NCI-H510A (cell line): ENCODE data around the gene TSPAN7.

Experiments
- DNase-seq: peaks from one replicate; lab custom pipeline; 2025; lab: John Stamatoyannopoulos, UW

The TSPAN7 gene

DNA sequence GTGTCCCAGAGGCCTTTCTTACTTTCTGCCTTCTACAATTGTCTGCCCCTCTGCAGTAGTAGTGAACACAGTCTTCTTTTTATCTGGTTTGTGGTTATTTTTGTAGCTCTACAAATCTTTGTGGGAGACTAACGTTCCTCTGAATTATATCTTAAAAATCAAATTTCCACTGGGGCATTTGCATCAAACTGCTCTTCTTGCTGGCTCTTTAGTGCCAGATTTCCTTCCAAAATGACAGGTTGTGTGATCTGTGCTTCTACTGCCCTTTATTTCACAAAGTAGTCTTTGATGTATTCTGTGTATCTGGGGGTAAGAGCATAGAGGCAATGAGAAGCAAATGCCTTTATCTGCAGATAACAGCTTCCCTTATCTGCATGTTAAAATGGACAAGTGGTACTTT, 34.5 kb downstream of the TSPAN7 start:
- DNase-seq = no peak

DNA sequence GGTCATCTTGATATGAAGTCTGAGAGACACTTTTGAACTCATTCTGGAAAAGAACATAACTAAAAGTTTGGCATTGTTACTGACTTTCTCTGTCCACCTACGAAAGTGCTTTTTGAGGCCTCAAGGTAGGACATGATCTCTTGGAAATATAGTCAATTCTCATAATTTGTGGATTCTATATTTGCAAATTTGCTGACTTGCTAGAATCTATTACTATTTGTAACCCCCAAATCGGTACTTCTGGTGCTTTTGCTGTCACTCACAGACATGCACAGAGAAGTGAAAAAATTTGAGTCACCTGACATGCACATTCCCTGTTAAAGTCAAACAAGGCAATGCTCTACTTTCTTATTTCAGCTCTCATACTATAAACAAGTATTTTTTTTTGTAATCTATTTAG, 35.6 kb downstream of the TSPAN7 start:
- DNase-seq = no peak

DNA sequence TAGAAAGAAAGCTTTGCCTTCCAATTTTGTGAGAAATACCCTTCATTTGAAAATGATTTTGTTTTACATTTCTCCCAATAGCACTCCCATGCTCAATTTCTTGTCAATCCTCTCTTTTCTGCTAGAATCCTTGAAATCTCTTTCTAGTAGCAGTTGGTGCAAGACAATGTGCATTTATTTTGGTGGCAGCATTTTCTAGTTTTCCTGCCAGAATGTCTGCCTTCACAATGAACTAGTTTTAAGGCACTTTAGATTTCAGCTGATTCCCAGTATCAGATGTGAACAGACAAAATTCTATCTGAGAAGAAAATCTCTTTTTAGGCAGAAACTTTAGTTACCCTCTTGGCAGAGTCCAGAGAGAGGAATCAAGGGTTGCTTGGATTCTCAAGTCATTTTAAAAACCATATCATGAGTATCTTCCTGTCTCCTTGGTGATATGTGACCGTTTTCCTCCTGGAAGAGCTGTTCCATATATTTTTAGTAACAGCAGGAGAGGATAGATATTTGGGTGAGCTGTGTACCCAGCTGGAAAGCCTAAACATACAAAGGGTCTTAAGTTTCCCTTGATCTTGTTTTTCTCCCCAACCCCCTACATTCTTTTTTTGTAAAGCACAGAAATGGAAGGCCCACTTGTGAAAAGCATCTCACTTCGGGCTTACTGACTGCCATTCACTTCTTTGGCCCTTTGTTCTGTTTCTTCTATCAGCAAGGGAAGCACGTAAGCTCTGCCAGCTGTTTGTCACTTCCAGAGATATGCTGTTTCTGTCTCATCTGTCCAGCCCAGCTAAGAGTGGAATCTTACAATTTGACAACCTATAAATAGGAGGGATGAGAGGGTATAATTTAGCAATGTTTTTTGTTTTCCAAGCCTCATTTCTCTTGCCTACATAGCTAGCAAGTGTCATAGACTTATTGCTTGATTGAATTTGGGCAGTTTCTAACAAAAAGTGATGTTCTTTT, 38.7 kb downstream of the TSPAN7 start:
- DNase-seq = no peak

DNA sequence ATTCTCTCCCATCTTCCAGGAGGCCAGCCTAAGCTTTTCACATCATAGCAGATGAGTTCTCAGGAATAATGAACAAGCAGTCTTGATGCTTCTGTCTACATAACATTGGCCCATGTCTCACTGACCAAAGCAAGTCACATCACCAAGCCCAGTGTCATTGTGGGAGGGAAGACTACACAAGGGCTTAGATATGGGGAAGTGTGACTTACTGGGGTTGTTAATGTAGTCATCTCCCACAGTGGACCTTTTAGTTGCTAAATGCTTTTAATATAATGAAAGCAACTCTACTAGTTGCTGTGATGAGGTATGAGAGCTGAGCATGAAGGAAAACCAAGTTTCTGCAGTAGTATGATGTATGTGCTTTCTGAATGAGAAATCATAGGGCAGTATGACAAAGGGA, 40.5 kb downstream of the TSPAN7 start:
- DNase-seq = no peak

DNA sequence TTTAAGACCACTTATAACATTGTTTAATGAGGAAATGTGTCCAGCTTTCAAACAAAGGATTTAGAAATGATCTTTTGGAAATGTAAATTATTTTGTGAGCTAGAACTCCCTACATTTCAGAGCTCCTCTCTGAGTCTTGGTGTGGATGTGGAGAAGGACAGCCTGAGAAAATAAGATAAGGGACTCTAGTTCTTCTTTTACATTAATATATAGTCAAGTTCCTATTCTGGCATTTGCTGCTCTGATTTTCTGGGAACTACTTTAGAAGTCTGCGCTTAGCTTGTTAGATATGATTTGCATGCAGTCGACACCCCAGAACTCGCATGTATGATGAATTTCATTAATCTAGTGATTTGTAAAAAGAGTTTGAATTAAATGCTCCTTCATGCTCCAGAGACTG, 45.5 kb downstream of the TSPAN7 start:
- no peak for DNase-seq

DNA sequence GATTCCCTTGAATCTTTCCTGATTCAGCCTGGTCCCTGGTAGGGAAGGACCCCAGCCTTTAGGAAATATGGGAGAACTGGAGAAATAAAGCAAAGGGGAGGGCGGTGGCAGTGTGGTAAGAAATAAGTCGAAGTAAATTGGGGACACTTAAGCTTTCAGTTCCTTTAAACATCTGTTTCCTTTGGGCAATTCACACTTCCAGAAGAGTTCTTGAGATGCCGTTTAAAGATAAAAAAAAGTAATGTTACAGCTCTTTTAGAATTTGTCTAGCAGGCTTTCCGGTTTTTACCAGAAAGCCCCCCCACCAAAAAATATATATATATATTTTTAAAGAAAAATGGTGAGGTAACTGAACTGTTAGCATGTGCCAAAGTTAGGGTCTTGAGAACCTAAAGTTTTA, 46.6 kb downstream of the TSPAN7 start:
- no peak for DNase-seq

DNA sequence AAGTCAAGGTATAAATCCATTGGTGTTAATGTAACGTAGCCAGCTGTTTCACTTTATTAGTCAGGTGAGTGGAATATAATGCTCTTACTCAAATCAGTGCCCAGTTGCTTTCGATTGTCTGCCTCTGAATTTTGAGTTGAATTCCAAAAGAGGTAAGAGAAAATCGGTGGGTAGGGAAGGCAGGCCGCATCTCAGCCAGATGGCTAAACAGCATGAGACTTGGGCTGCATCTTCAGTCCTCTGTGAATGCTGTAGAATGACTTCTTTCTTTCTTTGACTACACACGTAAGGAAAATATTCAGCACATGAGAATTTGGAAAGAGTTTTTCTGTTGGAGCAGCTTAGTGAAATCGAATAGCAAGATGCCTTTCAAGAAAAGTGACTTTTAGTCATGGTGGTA, 49.5 kb downstream of the TSPAN7 start:
- no peak for DNase-seq

DNA sequence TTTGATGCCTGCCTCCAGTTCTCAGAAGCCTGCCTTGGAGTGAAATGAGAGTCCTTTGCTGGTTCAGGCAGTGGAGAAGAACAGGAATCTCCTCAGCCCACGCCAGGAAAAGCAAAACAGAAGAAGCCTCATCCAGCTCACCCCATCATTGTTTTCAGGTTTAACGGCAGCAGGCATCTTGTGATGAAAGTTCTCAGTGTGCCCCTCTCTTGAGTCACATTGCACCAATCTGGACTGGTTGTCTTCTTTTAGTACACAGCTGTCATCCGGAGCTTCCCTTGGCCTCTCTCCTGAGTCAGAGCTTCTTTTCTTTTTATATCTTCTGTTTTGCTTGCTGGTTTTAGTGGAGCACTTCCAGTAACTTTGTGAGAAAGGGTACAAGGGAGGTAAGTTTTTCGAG, 50.9 kb downstream of the TSPAN7 start:
- DNase-seq = no peak

DNA sequence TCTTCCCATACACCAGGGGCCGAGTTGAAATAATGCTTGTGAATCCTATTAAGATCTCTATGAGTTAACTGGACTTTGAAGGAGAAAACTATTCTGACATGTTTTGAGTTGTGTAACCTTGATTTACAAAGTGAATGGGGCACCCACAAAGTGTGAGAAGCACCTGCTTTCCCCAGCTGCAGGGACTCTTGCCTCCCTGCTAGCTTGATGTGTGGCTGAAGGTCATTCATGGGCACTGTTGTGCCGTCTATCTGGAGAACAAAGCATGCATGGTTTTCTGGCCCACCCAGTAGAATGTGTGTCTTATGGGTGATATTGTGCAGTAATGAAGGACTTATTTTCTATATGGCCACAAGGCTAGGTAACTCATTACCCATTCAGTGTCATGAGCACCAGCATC, 53.1 kb downstream of the TSPAN7 start:
- DNase-seq = no peak

DNA sequence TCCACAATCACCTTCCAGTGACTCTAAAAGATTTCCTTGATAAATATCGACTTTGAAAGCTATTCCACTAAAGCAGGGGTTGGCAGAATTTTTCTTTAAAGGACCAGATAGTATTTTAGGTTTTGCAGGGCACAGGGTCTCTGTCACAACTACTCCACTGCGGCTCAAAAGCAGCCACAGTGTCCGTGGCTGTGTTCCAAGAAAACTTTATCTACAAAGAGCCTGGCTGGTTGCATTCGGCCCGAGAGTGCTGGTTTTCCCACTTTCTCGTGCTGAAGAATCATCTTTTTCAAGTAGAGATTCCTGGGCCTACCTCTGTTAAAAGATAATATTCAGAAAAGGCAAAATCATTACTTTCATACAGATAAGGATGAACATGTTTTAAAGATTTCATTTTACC, 55.6 kb downstream of the TSPAN7 start:
- no peak for DNase-seq

DNA sequence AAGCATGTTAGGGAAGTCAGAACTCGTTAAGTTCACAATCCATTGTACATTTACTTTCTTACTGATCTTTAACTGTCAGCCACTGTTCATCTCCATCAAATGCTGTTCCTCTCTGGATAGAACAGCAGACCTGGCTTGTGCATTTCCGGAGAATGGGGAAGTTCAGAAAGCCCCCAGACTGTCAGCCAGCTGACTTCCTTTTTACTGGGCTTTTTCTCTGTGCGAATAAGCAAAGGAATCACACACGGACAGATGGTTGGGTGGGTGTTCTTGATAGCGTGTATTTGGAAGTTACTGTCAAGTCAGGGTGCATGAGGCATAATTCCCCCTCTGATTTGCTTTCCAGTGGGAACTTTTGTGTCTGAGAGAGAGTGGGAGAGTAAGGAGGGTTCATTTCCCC, 56.8 kb downstream of the TSPAN7 start:
- DNase-seq = no peak

DNA sequence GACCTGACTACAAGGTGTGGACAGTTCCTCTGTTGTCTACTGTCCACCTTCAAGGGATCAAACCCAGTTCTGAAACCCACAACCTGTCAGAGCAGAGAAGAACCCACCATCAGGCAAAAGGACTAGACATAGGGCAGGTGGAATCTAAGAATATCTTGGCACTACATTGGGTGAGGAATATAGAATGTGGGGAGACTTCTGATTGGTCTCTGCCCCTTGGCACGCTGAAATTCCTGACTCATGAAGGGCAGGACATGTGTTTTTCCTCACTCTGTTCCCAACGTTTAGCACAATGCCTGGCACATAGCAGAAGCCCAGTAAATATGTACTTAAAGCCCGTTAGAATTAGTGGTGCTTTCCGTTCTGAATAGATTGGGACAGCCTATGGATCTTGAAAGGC, 59.3 kb downstream of the TSPAN7 start:
- no peak for DNase-seq

DNA sequence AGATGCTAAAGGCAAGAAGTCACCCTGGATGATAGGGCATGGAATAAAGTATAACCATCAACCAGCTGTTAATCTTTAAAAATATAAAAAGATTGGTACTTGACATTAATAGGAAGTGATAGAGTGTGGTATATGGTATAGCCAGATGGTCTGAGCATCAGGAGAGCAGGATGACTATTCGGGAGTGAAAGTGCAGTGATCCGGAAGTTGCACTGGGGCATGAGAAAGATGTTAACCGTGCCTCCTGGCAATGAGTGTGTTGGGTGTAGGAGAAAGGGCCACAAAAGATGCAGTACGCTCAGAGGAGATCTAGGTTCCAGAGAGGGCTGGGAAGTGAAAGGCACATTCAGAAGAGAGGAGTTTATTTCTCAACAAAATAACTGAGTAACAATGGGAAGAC, 65.0 kb downstream of the TSPAN7 start:
- DNase-seq = no peak

DNA sequence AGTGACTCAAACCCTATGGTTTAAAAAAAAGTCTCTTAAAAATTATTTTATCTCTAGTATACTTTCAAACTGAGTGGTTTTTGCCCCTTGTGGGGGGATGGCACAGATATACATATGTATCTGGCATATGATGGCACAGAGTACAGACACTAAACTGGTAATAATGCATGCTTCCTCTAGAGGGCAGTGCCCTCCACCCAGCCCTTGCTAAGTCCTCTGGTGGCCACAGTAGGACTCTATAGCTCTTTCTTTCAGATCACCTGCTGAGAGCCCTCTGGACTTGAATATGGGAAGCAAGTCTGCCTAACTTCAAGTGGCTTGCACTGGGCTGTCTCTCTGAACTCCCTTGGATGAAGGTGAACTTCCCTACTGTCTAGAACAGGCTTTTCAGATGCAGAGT, 66.3 kb downstream of the TSPAN7 start:
- no peak for DNase-seq

DNA sequence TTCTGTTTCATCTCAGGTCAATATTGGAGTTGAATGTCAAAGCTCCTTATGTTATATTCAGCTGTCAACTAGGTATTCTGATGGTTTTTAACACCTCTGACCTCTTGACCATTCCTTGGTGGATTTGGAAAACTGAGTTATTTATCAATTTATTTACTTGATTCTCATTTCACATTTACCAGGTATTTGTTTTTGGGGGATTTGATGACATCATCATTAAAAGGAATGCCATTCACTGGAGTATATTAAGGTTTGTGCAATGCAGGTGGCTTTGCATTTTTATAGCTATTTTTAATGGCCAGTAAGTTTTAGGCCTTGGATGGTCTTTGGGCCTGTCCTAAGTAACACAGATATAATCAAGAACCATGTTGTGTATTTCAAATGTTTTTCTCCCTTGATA, 67.2 kb downstream of the TSPAN7 start:
- DNase-seq = no peak

DNA sequence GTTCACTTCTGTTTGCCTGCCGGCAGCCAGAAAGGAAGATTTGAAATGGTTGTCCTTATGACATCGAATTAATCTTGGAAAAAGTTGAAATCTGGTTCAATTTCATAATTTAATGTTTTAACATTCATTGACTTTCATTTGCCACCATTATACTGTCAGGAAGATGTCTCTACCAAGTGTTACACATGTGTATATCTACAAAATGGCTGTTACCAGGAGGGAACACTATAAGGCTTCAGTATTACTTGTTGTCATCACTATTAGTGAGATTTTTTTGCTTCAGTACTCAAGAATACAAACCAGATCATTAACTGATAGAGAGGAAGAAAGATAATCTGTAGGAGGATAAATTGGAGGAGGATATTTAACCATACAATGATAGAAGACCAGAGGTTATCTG, 71.2 kb downstream of the TSPAN7 start:
- DNase-seq = no peak

DNA sequence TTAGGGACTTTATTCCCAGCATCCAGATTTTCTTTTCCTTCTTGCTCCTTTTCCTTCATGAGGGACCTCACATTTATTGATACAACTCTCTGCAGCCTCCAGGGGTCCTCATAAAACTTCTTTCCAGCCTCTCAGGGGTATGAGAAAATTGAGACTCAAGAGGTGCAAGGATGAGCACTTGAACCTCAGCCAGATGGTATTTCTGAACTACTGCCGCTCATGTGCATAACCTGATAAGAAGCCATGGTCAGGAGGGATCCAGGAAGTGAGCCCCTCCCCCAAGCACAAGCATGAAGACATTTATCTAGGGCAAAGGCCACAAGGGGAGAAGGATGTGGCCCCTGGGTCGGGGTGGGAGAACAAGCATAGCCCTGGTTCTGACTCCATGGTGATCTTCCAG, 73.3 kb downstream of the TSPAN7 start:
- no peak for DNase-seq

DNA sequence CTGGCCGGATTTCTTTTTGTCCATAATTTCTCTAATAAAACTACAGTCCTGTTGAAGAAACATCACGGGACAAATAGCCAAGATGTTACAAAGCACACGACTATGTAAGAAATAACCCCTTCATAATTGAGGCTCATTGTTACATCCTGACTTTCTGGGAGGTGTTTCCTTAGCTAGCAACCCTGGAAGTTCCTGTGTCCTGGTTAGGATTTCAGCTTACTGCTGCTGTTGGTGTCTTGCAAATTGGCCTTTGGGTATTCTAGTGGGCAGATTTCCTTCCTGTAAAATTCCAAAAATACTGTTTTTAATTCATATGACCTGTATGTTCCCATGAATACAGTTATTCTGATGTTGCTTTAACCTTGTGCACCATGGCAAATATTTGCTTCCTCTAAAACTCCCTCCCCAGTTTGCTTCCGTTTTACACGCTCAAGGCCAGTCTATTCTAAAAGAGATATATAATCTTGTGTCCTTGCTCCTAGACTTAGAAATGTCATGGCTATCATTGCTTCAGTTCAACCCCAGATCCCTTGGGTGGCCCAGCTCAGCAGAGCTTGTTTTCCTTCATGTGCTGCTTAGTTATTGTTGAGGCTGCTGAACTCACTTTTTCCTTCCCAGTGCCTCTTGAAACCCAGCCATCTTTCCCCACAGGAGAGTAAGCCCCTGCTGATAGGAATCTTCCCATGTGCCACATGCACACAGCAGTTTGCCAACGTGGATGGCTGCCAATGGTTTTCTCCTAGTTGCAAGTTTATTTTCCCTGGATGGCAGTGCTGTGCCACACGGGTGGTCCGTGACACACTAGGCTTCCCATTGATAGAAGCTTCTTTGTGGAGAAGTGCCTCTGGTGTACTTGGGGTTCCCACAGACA, 75.8 kb downstream of the TSPAN7 start:
- DNase-seq = no peak

DNA sequence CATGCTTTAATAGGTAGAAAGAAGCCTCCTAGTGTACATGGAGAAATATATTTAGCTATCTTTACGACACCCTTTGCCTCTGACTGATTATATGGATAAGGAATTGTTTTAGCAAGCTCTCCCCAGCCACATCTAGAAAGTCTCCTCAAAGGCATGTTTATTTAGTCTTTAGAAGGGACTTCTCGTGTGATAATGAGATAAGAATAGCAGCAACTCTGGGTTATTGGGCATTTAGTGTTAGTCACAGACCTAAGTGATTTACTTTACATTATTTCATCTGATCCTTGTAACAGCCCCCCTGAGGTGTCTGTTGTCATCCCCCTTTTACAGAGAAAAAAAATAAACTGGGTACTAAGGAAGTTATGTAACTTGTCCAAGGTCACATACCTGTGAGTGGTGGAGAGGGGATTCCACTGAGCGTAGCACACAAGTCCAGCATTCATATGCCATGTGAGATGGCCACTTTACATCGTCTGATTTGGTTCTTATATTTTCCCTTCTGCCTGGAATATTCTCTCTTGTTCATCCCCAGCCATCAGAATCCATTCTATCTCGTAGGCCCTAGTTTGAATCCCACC, 77.7 kb downstream of the TSPAN7 start:
- DNase-seq = no peak

DNA sequence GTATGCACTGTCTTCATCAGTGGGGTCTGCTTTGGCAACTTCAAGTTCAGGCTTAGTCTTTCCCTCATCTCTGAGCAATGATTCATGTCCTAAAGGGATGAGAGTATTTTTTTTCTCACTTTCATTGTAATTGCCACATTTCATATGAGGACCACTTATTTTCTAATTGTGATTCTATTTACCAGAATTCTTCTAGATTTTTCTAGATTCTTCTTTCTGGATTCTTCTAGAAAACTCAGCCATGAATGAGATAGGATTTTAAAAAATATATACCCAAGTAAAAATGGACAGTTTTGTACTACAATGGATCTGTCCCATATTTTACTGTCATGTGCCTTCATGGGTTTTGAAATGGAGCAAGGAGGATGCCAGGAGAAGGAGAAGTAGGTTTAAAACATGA, 78.4 kb downstream of the TSPAN7 start:
- no peak for DNase-seq

DNA sequence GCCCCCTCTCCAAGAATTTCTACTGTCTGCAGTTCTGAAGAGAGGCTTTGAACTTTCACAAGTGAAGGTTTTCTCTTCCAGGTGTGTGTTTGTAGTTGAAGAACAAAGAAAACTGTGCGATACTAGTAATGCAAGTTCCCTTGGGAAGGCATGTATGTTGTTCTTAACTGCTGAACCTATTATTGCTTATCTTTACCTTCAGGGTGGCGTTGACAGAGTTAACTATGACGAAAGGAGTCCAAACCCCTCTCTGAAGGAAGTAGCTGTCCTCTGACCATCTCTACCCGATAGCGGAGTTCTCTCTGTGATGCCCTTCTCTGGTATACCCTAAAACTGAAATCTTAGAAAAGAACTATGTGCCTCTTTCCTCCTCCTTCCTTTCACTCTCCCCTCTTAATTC, 79.9 kb downstream of the TSPAN7 start:
- no peak for DNase-seq

DNA sequence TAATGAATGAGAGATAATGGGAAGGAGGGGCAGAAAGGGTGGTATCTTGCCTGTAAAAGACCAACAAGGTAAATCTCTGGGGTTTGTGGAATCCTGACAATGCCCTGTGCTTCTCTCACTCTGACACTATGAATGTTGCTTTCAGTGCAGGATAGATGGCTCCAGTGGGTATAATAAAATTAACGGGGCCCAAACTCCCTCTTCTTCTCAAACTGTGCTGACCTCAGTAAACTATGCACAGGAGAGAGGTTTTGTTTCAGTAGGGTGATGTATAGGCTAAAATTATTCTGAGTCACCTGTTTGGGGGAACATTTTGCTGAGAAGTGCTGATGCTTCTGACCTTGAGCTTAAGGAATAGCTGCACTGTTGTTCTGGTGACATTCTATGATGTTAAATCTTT, 82.6 kb downstream of the TSPAN7 start:
- DNase-seq = no peak

DNA sequence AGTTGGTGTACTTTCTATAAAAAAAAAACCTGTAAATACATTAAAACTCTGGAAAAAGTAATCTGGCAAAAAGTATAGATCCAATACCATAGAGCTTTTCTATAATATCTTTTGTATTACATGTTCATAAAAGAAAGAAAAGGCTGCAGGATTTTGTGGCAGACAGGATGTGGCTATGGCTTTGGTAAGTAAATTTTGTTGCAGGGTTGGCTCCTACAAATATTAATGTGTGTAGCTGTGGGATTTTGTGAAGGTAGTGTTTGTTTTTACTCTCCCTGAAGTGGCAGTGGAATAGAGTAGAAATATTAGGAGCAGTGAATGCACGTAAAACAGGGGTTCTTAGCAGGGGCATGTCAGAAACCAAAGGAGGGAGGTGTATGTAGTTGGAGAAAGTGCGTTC, 84.8 kb downstream of the TSPAN7 start:
- DNase-seq = no peak
